ENCODE data around the gene SIN3B. TPM values are rescaled to one million over a fixed set of nuclear protein-coding genes. Genes with fewer than 3 reads are reported as not detected.

Gene SIN3B
- total RNA-seq, 1 donor from 2014 or later, result 59.8 TPM

DNA sequence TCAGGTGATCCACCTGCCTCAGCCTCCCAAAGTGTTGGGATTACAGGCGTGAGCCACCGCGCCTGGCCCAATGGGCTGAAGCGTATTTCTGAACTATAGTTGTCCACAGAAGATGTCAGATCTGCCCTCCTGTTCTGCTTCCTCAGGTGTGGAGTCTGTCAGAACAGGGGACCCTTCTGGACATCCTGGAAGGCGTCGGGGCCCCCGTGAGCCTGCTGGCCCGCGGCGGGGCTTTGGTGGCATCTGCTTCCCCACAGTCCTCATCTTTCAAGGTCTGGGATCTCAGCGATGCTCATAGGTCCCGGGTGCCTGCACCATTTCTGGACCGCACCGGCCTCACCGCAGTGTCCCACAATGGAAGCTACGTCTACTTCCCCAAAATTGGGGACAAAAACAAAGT, 29.5 kb upstream of the SIN3B start:
- TF ChIP-seq, protein P1, sequence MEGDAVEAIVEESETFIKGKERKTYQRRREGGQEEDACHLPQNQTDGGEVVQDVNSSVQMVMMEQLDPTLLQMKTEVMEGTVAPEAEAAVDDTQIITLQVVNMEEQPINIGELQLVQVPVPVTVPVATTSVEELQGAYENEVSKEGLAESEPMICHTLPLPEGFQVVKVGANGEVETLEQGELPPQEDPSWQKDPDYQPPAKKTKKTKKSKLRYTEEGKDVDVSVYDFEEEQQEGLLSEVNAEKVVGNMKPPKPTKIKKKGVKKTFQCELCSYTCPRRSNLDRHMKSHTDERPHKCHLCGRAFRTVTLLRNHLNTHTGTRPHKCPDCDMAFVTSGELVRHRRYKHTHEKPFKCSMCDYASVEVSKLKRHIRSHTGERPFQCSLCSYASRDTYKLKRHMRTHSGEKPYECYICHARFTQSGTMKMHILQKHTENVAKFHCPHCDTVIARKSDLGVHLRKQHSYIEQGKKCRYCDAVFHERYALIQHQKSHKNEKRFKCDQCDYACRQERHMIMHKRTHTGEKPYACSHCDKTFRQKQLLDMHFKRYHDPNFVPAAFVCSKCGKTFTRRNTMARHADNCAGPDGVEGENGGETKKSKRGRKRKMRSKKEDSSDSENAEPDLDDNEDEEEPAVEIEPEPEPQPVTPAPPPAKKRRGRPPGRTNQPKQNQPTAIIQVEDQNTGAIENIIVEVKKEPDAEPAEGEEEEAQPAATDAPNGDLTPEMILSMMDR (IDR thresholded peaks at IDR 0.05), result no peak
- no peaks in the 10 kb centered on the region for H3K9me3 ChIP-seq
- intact Hi-C loops (cut with DNase I), result no loop called here
- DNase-seq (no peak), ATAC-seq (no peak)
- H3K4me1 ChIP-seq, result no peaks in the 10 kb centered on the region
- H3K27ac ChIP-seq, result no peak overlapping the region
- H3K4me3 ChIP-seq, result no peak overlapping the region
- H3K36me3 ChIP-seq, result no peaks in the 10 kb centered on the region
- no peaks in the 10 kb centered on the region for H3K27me3 ChIP-seq

DNA sequence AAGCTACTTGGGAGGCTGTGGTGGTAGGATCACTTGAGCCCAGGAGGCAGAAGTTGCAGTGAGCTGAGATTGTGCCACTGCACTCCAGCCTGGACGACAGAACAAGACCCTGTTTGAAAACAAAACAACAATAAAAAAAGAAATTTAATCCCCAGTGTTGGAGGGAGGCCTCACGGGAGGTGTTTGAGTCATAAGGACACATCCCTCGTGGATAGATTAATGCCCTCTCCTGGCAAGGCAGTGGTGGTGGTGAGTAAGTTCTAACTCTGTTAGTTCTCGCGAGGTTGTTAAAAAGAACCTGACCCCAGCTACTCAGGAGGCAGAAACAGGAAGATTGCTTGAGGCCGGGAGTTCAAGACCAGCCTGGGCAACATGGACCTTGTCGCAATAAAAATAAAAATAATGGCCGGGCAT, 27.6 kb upstream of the SIN3B start:
- DNase-seq, result no peak
- Histone ChIP-seq H3K27me3 (no peaks in the 10 kb centered on the region), H3K4me1 (no peaks in the 10 kb centered on the region), H3K9me3 (no peaks in the 10 kb centered on the region), H3K36me3 (no peaks in the 10 kb centered on the region), H3K27ac (no peak overlapping the region), H3K4me3 (no peak overlapping the region)
- TF ChIP-seq, protein P1 (IDR thresholded peaks at IDR 0.05), result no peak
- intact Hi-C loops (cut with DNase I), result no loop called here
- ATAC-seq, result peak; percentile 23

DNA sequence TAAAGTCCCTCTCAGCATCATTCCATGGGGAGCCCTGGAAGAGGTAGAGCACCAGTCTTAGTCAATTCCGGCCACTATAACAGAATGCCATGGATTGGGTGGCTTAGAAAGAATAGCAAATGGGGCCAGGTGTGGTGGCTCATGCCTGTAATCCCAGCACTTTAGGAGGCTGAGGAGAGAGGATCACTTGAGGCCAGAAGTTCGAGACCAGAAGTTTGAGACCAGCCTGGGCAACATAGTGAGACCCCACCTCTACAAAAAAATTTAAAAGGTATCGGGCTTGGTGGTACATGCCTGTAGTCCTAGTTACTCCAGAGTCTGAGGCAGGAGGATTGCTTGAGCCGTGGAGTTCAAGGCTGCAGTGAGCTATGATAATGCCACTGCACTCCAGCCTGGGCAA, 25.0 kb upstream of the SIN3B start:
- Histone ChIP-seq H3K27ac (no peak overlapping the region), H3K9me3 (no peaks in the 10 kb centered on the region), H3K27me3 (no peaks in the 10 kb centered on the region), H3K4me3 (no peak overlapping the region), H3K4me1 (no peaks in the 10 kb centered on the region), H3K36me3 (no peaks in the 10 kb centered on the region)
- no peak for DNase-seq
- intact Hi-C loops (cut with DNase I), result no loop called here
- no peak for ATAC-seq
- TF ChIP-seq, protein P1 (IDR thresholded peaks at IDR 0.05), result no peak

DNA sequence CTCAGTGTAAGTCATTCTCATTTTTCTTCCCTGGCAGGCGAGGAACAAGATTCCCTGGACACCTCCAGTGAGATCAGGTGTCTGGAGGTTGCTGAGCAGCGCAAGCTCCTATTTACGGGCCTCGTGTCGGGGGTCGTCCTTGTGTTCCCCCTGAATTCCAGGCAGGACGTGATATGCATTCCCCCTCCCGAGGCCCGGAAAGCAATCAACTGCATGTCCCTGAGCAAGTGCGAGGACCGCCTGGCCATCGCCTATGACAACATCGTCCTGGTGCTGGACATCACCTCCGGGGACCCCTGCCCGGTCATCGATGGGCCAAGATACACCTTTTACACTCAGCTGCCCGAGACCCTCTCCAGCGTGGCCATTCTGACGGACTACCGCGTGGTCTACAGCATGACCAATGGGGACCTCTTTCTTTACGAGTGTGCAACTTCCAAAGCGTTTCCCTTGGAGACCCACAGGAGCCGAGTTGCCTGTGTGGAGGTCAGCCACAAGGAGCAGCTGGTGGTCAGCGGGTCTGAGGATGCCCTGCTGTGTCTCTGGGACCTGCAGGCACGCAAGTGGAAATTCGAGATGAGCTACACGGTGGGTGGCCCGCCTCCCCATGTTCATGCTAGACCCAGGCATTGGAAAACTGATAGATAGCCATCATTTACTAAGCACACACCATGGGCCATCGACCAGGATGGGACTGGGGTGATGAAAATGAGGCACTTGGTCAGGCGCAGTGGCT, 21.5 kb upstream of the SIN3B start:
- Histone ChIP-seq H3K27ac (no peak overlapping the region), H3K36me3 (no peaks in the 10 kb centered on the region), H3K9me3 (no peaks in the 10 kb centered on the region), H3K27me3 (no peaks in the 10 kb centered on the region), H3K4me3 (no peak overlapping the region), H3K4me1 (no peaks in the 10 kb centered on the region)
- TF ChIP-seq, protein P1 (IDR thresholded peaks at IDR 0.05), result no peak
- intact Hi-C loops (cut with DNase I), result no loop called here
- DNase-seq, result no peak
- ATAC-seq, result no peak

DNA sequence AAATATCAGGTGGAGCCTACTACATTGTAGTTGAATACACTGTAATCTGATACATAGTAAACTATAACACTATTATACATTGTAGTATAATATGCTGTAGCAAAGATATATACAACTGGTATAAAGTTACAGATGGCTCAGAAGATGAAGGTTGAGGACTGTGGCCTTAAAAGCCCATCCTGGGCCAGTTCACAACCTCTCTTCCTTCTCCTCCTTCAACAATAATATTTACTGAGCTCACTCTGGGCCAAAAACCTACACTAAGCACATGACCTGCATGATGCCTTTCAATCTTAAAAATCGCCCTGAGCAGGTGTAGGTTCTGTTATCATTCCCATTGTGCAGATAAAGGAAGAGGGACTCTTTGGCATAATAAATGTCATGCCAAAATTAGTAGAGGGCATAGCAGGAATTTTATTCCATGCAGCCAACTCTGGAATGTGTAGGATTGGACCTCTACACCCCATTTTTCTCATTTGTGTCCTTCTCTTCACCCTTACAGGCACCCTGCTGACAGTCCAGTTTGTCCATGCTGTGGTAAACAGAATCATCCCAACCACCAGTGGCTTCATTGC, 14.6 kb upstream of the SIN3B start:
- DNase-seq, result no peak
- no peak overlapping the region for H3K4me3 ChIP-seq
- no peak overlapping the region for H3K27ac ChIP-seq
- no peaks in the 10 kb centered on the region for H3K9me3 ChIP-seq
- H3K36me3 ChIP-seq, result no peaks in the 10 kb centered on the region
- intact Hi-C loops (cut with DNase I), result no loop called here
- no peak for ATAC-seq
- TF ChIP-seq, protein P1 (IDR thresholded peaks at IDR 0.05), result no peak
- no peaks in the 10 kb centered on the region for H3K4me1 ChIP-seq
- H3K27me3 ChIP-seq, result no peaks in the 10 kb centered on the region
